Loucy (cell line): ENCODE measurements around the gene MRPL49.

Source experiments
- CTCF ChIP-seq: fragments of 200-600 bp; sonication (generic); conservative IDR thresholded peaks from 2 replicates; pipeline ENCODE4 v1.5.1; 2014; ENCODE audit warnings: mild to moderate bottlenecking, antibody characterized with exemption, low read length
- EZH2phosphoT487 ChIP-seq: fragments of 200-600 bp; IDR thresholded peaks from 2 replicates; pipeline ENCODE4 v1.6.1; 2018; ENCODE audit warnings: antibody characterized with exemption, mild to moderate bottlenecking, moderate library complexity, borderline replicate concordance

GRCh38 chr11:65120831-65121230 is 1.3 kb upstream of the MRPL49 start:
- TF ChIP-seq CTCF (no peak), EZH2phosphoT487 (no peak)
